WTC11 (cell line): Measurements from ENCODE around the gene CENPQ.

Experiments used
- CREM ChIP-seq: sonication (generic); formaldehyde crosslinking; IDR thresholded peaks from 2 replicates; pipeline ENCODE4 v1.8.1; 2022; ENCODE audit warnings: mild to moderate bottlenecking, missing genetic modification reagents, moderate library complexity
- CTCF ChIP-seq: fragments of 200-600 bp; IDR thresholded peaks from 2 replicates; pipeline ENCODE4 v1.8.0; 2022; ENCODE audit warnings: antibody characterized with exemption
- FOXK1 ChIP-seq: sonication (generic); formaldehyde crosslinking; IDR thresholded peaks from 2 replicates; pipeline ENCODE4 v1.8.0; 2022; ENCODE audit warnings: mild to moderate bottlenecking, moderate library complexity, missing genetic modification reagents
- HMGA2 ChIP-seq: fragments of 250-450 bp; sonication (Bioruptor Pico); IDR thresholded peaks from 2 replicates; pipeline ENCODE4 v1.4.0; 2021; ENCODE audit warnings: mild to moderate bottlenecking, moderate library complexity
- HMGXB4 ChIP-seq: sonication (generic); formaldehyde crosslinking; IDR thresholded peaks from 2 replicates; pipeline ENCODE4 v1.8.1; 2023; ENCODE audit warnings: mild to moderate bottlenecking, moderate library complexity, missing genetic modification reagents
- NFATC4 ChIP-seq: fragments of 250-450 bp; sonication (Bioruptor Pico); IDR thresholded peaks from 2 replicates; pipeline ENCODE4 v1.9.0; 2021; ENCODE audit warnings: mild to moderate bottlenecking
- NR2C2 ChIP-seq: sonication (generic); formaldehyde crosslinking; IDR thresholded peaks from 2 replicates; pipeline ENCODE4 v1.8.0; 2022; ENCODE audit warnings: mild to moderate bottlenecking, missing genetic modification reagents
- RELA ChIP-seq: sonication (generic); formaldehyde crosslinking; IDR thresholded peaks from 2 replicates; pipeline ENCODE4 v1.8.1; 2022; ENCODE audit warnings: missing genetic modification reagents, mild to moderate bottlenecking, borderline replicate concordance
- SMAD3 ChIP-seq: sonication (generic); formaldehyde crosslinking; IDR thresholded peaks from 2 replicates; pipeline ENCODE4 v1.8.0; 2022; ENCODE audit warnings: missing genetic modification reagents, mild to moderate bottlenecking, borderline replicate concordance
- SMAD4 ChIP-seq: sonication (generic); formaldehyde crosslinking; IDR thresholded peaks from 2 replicates; pipeline ENCODE4 v1.8.0; 2022; ENCODE audit warnings: mild to moderate bottlenecking, missing genetic modification reagents
- ZBTB21 ChIP-seq: sonication (generic); formaldehyde crosslinking; IDR thresholded peaks from 2 replicates; pipeline ENCODE4 v1.8.1; 2023; ENCODE audit warnings: mild to moderate bottlenecking, missing genetic modification reagents, borderline replicate concordance
- ZNF263 ChIP-seq: sonication (generic); formaldehyde crosslinking; IDR thresholded peaks from 2 replicates; pipeline ENCODE4 v1.8.1; 2022; ENCODE audit warnings: low read depth, mild to moderate bottlenecking, moderate library complexity, missing genetic modification reagents
- ZNF425 ChIP-seq: fragments of 250-450 bp; sonication (Bioruptor Pico); conservative IDR thresholded peaks from 2 replicates; pipeline ENCODE4 v1.9.0; 2021; ENCODE audit warnings: mild to moderate bottlenecking

- TF ChIP-seq CTCF = no peak
- no peak for TF ChIP-seq HMGA2
- no peak for TF ChIP-seq HMGXB4 (CRISPR knock-in tag)
- no peak for TF ChIP-seq ZBTB21 (CRISPR knock-in tag)
- TF ChIP-seq CREM (CRISPR knock-in tag) = no peak
- no peak for TF ChIP-seq ZNF425
- TF ChIP-seq FOXK1 (CRISPR knock-in tag) = no peak
- TF ChIP-seq RELA (CRISPR knock-in tag) = no peak
- TF ChIP-seq NR2C2 (CRISPR knock-in tag) = no peak
- TF ChIP-seq ZNF263 (CRISPR knock-in tag) = no peak
- TF ChIP-seq SMAD3 (CRISPR knock-in tag) = no peak
- TF ChIP-seq SMAD4 (CRISPR knock-in tag) = no peak
- no peak for TF ChIP-seq NFATC4 (CRISPR knock-in tag)
These were observed 32.3 kb upstream of the CENPQ start for GRCh38 chr6:49430866-49431265.
